NCI-H748 (cell line): ENCODE data around the gene BSND.

Experiments used
- DNase-seq: peaks from one replicate; lab custom pipeline; 2025; ENCODE audit not compliant: unreplicated experiment; lab: John Stamatoyannopoulos, UW

Gene BSND

GRCh38 chr1:55059302-55060132 is 60.8 kb downstream of the BSND start:
- DNase-seq: no peak

- DNase-seq: no peak
Observed at GRCh38 chr1:55060133-55060999, 61.6 kb downstream of the BSND start.

GRCh38 chr1:55061000-55061705 is 62.4 kb downstream of the BSND start:
- no peak for DNase-seq
